HPDE6-E6E7 (cell line): ENCODE data around the gene CORO7.

ENCODE experiments used
- DNase-seq: peaks from one replicate; pipeline ENCODE4 v3.0.0; 2011; ENCODE audit warnings: missing footprints; ENCODE audit errors: extremely low spot score

Gene CORO7

DNA sequence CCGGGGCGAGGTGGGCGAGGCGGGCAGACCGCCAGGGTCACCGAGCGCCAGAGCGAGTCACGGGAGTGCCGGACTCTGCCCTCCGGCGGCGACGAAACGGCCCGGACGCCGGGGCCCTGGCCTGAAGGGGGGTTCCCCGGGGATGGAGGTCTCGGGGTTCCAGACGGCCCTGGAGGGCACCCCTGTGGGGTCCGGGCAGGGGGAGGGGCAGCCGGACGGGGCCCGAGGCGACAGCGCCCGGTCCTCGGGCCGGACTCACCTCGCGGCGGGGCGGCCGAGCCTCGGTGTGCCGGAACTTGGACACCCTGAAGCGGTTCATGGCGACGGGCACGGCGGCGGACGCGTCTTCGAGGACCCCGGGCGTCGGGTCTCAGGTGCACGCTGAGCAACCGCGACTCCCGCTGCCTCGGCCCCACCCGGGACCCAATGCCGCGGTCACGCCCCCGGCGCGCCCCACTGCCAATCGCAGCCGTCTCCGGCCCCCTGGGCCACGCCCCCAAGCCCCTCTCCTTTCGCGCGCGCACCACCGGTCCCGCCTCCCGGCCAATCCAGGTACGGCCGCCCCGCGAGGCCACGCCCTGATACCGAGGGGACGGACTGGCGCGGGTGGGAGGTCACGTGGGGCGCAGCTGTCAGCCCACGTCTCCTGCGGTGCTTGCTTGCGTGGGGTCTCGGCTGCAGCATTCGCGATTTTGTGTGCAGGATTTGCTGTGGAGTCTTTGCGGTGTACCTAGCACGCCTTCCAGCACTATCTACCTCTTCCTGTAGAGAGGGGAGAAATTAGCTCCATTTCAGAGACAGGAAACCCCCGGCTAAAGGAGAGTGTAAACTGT, at the start of gene CORO7:
TSS of gene CORO7 (minus strand) at position 397 of the 833 bp plus-strand sequence. CDS start at position 319, 78 bp downstream.
- peak; percentile 92 for DNase-seq

DNA sequence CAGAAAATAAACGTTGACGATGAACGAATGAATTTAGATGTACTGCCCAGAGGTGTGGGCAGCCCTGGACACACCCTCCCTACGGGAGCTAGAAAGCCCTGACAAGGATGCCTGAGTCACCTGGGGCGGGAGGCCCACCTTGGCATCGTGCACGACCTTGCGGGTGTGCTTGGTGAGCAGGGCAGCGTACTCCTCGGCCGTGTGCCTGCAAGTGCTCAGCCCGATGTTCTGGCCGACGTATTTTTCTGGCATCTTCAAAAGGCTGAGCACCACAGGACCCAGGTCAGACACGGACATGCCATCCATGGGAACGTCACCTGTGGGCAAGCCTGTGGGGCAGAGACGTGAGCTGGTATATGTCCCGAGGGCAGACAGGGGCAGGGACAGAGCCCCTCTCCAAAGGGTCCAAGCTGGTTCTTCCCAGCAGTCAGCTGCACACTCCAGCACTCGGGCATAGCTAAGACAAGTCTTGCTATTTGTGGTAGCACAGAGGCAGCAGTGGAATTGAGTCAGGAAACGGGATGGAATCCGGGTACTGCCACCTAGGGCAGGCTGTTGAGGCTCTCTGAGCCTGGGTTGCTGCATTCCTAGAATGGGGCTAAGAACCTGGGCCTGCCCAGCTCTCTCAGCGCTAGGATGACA, 47.2 kb upstream of the CORO7 start:
- DNase-seq = peak; percentile 31

- no peak for DNase-seq
Measured at GRCh38 chr16:4461250-4462085, 45.1 kb upstream of the CORO7 start.

DNA sequence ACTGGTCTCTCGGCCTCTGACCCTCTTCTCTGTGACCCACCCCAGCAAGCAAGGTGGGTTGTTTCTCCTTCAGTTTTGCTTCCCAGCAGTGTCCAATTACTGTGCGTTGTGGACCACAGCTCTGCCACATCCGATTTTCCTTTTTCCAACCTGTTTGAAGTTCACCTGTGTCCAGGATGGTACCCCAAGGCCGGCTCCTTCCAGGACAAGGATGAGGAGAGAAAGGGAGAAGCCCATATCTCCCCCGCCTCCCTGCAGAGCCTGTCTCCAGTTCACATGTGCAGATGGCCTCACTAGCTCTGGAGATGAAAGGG, 44.5 kb upstream of the CORO7 start:
- DNase-seq = no peak

- DNase-seq = no peak
Measured at GRCh38 chr16:4455951-4456350, 39.6 kb upstream of the CORO7 start.

- DNase-seq = no peak
Measured at GRCh38 chr16:4455081-4455480, 38.7 kb upstream of the CORO7 start.

- no peak for DNase-seq
Measured at GRCh38 chr16:4454623-4455022, 38.2 kb upstream of the CORO7 start.

DNA sequence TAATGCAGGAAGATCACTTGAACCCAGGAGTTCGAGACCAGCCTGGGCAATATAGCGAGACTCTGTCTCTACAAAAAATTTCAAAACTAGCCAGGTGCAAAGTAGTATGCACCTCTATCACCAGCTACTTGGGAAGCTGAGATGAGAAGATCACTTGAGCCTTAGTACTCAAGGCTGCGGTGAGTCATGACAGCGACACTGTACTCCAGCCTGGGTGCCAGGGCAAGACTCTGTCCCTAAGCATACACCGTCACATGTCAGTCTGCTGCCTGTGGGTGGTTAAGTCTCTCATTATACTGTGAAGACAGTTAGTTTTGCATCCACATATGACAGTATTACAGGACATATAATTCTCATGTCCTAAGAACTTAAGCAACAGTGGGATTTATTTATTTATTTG, 36.3 kb upstream of the CORO7 start:
- DNase-seq = no peak

DNA sequence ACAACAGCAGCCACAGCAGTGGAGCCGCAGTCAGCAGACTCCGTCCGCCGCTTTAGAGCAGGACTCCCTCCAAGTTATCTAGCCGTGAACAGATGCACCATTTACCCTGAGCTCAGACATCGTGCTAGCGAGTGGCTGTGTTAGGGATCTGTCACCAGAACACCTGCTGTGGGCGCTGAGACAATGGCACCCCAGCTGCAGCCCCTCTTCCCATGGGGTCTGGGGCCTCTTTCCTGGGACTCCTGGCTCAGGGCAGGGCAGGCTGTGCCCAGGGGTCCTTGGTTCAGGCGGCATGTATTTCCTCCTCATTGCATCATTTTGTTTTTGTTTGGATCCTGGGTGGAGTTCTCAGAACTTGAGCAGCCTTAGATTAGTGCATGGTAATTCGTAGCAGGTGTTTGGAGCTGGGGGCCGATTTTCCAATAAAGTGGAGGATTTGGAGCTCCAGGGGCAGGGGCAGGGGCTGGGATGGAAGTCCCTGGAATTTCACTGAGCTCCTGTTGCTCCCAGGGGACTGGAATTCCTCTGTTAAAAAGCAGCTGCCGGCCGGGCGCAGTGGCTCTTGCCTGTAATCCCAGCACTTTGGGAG, 34.6 kb upstream of the CORO7 start:
- no peak for DNase-seq

GRCh38 chr16:4450430-4450829, 34.0 kb upstream of the CORO7 start:
- DNase-seq = no peak

DNA sequence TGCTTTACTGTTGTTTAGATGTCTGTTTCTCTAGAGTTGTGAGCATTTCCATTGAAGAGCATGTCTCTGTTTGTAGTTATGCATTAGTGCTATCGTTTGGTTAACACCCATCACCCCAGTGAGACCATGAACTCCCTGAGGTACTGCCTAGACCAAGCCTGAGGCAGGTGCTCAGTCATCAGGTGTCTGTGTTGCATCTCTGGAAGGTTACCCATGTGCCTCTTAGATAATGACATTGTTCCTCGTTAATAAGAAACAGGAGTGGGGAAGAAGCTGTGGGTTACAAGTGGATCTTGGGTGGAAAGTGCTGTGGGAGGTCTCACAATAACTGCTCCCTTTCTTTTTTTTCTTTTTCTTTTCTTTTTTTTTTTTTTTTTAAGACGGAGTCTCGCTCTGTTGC, 27.6 kb upstream of the CORO7 start:
- DNase-seq = no peak

DNA sequence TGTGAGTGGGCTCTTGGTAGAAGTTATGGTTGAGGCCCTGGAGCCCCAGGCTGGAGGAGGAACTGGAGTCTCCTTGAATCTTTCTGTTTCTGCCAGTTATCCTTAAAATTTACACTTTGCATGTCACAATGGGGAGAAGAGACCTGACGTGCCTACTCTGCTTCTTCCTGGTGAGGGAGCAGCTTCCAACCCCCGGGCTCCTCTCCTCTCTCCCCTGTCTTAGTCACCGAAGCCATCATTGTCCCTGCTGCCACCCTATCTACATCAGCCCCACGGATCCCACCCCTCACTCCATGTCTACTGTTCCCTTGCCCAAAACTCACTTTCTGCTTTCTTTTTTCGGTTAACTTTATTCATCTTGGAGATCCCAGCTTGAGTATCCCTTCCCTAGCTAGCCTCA, 26.9 kb upstream of the CORO7 start:
- DNase-seq = no peak

- no peak for DNase-seq
Measured at GRCh38 chr16:4442371-4442770, 26.0 kb upstream of the CORO7 start.

DNA sequence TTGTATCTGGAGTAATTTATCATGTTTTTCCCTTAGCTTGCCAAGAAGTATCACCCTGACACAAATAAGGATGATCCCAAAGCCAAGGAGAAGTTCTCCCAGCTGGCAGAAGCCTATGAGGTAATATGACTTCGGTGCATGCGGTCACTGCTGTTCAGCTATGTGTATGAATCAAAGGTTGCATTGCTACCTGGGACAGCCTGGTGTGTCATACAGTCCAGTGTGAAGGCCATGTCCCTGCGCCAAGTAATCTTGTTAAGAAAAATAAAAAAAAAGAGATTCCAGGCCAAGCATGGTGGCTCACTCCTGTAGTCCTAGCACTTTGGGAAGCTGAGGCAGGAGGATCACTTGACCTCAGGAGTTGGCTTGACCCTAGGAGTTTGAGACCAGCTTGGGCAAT, 21.0 kb upstream of the CORO7 start:
- no peak for DNase-seq

GRCh38 chr16:4435337-4436067, 19.1 kb upstream of the CORO7 start:
- no peak for DNase-seq

DNA sequence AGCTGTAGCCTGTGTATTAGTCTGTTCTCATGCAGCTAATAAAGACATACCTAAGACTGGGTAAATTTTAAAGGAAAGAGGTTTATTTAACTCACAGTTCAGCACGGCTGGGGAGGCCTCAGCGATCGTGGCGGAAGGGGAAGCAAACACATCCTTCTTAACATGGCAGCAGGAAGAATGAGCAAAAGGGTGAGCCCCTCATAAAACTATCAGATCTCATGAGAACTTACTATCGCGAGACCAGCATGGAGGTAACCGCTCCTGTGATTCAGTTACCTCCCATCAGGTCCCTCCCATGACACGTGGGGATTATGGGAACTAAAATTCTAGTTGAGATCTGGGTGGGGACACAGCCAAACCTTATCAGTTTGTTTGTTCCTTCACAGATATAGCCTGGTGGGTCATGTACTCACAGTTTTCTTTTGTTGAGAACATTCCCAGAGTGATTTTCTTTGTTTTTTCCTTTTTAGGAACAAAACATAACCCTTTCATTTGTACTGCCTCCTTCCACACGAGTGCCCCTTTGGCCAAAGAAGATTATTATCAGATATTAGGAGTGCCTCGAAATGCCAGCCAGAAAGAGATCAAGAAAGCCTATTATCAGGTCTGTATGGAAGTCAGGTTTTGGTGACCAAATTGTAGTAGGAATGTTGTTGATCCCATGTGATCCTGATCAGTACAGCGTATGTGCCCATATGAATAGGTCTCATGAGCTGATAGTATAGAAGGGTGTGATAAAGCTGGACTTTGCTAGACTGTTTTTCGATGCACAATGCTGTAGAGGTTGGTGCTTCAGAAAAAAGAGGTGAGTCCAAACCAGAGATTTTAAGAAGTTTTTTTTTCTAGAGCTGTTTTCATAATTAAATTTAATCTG, 17.8 kb upstream of the CORO7 start:
- DNase-seq = no peak

GRCh38 chr16:4433228-4433627, 16.8 kb upstream of the CORO7 start:
- no peak for DNase-seq

- DNase-seq = no peak
Measured at GRCh38 chr16:4431023-4431422, 14.6 kb upstream of the CORO7 start.

GRCh38 chr16:4428500-4428899, 12.1 kb upstream of the CORO7 start:
- no peak for DNase-seq

- no peak for DNase-seq
Measured at GRCh38 chr16:4426722-4427372, 10.5 kb upstream of the CORO7 start.
